HL-60 (cell line): ENCODE measurements around the gene IMPDH1.

Experiments
- GABPA ChIP-seq: IDR thresholded peaks from 2 replicates; pipeline ENCODE4 v1.6.1; 2012; ENCODE audit warnings: low read depth
- POLR2AphosphoS5 ChIP-seq: IDR thresholded peaks from 2 replicates; pipeline ENCODE4 v1.6.1; 2012; ENCODE audit warnings: low read depth
- SPI1 ChIP-seq: IDR thresholded peaks from 2 replicates; pipeline ENCODE4 v1.6.1; 2012; ENCODE audit warnings: low read depth, mild to moderate bottlenecking, borderline replicate concordance
- TF ChIP-seq, protein P1 (sequence below): IDR thresholded peaks from one replicate; pipeline ENCODE4 v1.5.1; 2011; ENCODE audit warnings: low read length, control low read depth, inconsistent platforms; ENCODE audit not compliant: insufficient read depth
- TF ChIP-seq, protein P2 (sequence below): IDR thresholded peaks from 2 replicates; pipeline ENCODE4 v1.6.1; 2012; ENCODE audit warnings: low read depth; ENCODE audit not compliant: insufficient replicate concordance

DNA sequence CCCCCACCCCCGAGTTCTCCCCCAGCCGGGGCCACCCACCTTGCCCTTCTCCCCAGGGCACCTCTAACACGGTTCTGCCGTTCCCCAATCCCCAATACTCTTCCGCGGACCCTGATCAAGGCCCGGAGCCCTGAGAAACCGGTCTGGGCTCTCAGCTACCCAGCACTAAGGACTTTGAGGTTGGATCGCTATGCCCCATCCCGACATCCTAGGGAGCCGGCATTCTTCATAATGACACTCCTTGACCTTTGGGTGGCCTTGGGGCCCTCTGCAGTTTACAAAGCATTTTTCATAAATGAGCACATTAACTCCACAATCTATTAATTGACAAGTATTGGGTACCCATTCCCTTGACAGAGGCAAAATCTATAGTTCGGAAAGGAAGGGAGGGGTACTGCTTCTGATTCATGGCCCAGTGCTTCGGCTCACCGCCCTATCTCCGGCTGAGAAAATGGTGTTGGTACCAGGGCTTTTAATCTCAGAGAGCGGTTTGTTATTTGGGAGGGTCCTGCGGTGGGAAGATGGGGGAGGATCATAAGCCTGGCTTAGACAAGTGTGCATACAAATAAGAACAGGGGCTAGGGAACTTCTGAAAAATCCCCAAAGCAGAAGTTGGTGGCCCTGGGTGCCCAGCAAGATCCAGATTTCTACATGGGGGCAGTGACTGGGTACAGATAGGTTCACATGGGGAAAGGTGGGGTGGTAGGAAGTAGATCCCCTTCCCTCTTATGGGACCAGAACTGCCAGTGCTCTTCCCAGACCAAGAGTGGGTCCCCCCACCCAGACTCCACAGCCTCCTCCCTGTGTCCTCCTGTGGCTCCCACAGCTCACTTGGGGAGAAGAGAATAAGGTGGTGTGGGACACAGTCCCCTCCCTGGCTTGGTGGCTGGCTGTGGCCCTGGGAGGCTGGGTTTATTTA, 3.2 kb downstream of the IMPDH1 start:
- TF ChIP-seq, protein P1, sequence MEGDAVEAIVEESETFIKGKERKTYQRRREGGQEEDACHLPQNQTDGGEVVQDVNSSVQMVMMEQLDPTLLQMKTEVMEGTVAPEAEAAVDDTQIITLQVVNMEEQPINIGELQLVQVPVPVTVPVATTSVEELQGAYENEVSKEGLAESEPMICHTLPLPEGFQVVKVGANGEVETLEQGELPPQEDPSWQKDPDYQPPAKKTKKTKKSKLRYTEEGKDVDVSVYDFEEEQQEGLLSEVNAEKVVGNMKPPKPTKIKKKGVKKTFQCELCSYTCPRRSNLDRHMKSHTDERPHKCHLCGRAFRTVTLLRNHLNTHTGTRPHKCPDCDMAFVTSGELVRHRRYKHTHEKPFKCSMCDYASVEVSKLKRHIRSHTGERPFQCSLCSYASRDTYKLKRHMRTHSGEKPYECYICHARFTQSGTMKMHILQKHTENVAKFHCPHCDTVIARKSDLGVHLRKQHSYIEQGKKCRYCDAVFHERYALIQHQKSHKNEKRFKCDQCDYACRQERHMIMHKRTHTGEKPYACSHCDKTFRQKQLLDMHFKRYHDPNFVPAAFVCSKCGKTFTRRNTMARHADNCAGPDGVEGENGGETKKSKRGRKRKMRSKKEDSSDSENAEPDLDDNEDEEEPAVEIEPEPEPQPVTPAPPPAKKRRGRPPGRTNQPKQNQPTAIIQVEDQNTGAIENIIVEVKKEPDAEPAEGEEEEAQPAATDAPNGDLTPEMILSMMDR, result no peak
- no peak for TF ChIP-seq POLR2AphosphoS5
- TF ChIP-seq, protein P2, sequence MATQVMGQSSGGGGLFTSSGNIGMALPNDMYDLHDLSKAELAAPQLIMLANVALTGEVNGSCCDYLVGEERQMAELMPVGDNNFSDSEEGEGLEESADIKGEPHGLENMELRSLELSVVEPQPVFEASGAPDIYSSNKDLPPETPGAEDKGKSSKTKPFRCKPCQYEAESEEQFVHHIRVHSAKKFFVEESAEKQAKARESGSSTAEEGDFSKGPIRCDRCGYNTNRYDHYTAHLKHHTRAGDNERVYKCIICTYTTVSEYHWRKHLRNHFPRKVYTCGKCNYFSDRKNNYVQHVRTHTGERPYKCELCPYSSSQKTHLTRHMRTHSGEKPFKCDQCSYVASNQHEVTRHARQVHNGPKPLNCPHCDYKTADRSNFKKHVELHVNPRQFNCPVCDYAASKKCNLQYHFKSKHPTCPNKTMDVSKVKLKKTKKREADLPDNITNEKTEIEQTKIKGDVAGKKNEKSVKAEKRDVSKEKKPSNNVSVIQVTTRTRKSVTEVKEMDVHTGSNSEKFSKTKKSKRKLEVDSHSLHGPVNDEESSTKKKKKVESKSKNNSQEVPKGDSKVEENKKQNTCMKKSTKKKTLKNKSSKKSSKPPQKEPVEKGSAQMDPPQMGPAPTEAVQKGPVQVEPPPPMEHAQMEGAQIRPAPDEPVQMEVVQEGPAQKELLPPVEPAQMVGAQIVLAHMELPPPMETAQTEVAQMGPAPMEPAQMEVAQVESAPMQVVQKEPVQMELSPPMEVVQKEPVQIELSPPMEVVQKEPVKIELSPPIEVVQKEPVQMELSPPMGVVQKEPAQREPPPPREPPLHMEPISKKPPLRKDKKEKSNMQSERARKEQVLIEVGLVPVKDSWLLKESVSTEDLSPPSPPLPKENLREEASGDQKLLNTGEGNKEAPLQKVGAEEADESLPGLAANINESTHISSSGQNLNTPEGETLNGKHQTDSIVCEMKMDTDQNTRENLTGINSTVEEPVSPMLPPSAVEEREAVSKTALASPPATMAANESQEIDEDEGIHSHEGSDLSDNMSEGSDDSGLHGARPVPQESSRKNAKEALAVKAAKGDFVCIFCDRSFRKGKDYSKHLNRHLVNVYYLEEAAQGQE, result no peak
- TF ChIP-seq GABPA, result no peak
- TF ChIP-seq SPI1, result no peak
